Skeletal muscle cell (primary cell): ENCODE data around the gene NUDT3.
"Not testable (repeated sequence)": the region's sequence is repeated elsewhere in the genome, so short reads cannot be mapped to it uniquely, and the experiment has no call there.

Experiments
- DNase-seq: peaks from one replicate; pipeline ENCODE4 v3.0.0-alpha.2; 2010; ENCODE audit warnings: low read depth
- H3K4me3 ChIP-seq: 2 replicates; pipeline ENCODE4 v1.5.1; 2011; ENCODE audit warnings: low read depth, mild to moderate bottlenecking, control low read depth, low read length, moderate library complexity

NUDT3 gene

GRCh38 chr6:34392497-34393190 is at the start of gene NUDT3:
Gene NUDT3 (minus strand): TSS chr6:34392669. CDS start chr6:34392362, 307 bp downstream.
- peak within 1 kb of the TSS; percentile 80 for H3K4me3 ChIP-seq
- DNase-seq: peak; percentile 71

DNA sequence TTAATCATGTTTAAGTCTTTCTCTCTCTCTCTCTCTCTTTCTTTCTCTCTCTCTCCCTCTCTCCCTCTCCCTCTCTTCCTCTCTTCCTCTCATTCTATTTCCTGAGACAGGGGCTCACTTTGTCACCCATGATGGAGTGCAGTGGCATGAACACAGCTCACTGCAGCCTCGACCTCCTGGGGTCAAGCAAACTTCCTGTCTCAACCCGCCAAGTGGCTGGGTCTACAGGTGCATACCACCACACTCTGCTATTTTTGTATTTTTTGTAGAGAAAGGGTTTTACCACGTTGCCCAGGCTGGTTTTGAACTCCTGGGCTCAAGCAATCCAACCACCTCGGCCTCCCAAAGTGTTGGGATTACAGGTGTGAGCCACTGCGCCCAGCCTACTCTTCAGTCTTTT is 49.1 kb upstream of the NUDT3 start:
- no peak overlapping the region for H3K4me3 ChIP-seq
- DNase-seq: no peak

- no peak for DNase-seq
- H3K4me3 ChIP-seq: no peak overlapping the region
Measured at GRCh38 chr6:34439442-34439841, 47.0 kb upstream of the NUDT3 start.

- DNase-seq: no peak
- no peak overlapping the region for H3K4me3 ChIP-seq
Measured at GRCh38 chr6:34438705-34439104, 46.2 kb upstream of the NUDT3 start.

GRCh38 chr6:34437644-34437970 is 45.1 kb upstream of the NUDT3 start:
- no peak overlapping the region for H3K4me3 ChIP-seq
- DNase-seq: no peak

DNA sequence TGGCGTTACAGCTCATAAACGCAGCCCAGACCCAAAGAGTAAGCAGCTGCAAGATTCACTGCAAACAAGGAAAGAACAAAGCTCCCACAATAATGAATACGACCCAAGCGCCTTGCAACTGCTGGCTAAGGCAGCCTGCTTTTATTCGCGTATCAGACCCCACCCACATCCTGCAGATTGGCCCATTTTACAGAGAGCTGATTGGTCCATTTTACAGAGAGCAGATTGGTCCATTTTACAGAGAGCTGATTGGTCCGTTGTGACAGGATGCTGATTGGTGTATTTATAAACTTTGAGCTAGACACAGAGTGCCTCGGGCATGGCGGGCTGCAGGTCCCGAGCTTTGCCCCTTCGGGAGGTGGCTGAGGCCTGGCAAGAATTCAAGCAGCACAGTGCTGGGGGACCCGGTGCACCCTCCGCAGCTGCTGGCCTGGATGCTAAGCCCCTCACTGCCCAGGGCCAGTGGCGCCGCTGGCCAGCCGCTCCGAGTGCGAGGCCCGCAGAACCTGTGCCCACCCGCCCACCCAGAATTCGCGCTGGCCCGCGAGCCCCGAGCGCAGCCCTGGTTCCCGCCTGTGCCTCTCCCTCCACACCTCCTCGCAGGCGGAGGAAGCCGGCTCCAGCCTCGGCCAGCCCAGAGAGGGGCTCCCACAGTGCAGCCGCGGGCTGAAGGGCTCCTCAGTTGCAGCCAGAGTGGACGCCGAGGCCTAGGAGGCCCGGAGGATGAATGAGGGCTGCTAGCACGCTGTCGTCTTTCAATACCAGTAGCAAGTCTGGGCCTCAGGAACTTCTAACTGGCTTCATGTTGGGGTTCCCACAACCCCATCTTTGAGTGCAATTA is 44.6 kb upstream of the NUDT3 start:
- DNase-seq: no peak
- no peak overlapping the region for H3K4me3 ChIP-seq

DNA sequence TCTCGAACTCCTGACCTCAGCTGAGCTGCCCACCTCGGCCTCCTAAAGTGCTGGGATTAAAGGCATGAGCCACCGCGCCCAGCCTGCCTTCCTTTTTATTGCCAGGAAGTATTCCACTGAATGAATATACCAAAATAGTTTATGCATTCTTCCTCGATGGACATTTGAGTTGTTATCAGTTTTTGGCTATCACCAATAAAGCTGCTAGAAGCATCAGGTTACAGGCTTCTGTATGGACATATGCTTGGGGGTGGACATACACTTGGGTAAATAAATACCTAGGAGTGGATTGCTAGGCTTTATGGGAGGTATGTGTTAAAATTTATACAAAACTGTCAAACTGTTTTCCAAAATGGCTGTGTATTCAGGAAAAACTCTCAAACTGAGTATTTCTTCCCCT is 43.4 kb upstream of the NUDT3 start:
- H3K4me3 ChIP-seq: no peak overlapping the region
- DNase-seq: no peak

- peak; percentile 75 for DNase-seq
- H3K4me3 ChIP-seq: peak within 1 kb of the TSS; percentile 95
Measured at GRCh38 chr6:34425498-34426410, 33.3 kb upstream of the NUDT3 start, which contains the start of gene RPS10. Gene RPS10 (minus strand): TSS chr6:34426069. CDS start chr6:34425221, 848 bp downstream.

GRCh38 chr6:34425132-34425497 is 32.6 kb upstream of the NUDT3 start:
- no peak for DNase-seq
- H3K4me3 ChIP-seq: peak overlapping the region; percentile 95

- H3K4me3 ChIP-seq: peak overlapping the region; percentile 95
Measured at GRCh38 chr6:34424200-34425131, 32.0 kb upstream of the NUDT3 start.

DNA sequence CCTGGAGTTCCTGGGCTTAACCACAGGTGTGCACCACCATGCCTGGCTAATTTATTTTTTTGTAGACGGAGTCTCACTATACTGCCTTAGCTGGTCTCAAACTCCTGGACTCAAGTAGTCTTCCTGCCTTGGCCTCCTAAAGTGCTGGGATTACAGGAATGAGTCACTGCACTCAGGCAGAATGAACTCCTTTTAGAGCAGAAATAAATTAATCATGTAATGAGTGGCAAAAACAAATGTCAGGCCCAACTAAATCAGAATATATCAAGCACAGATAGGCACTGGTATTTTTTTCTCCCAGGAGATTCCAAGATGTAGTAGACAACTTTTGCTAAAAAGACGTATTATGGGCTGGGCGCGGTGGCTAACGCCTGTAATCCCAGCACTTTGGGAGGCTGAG is 30.8 kb upstream of the NUDT3 start:
- no peak overlapping the region for H3K4me3 ChIP-seq
- DNase-seq: no peak

More at GRCh38 chr6:34424200-34425131, 32.0 kb upstream of the NUDT3 start:
- no peak for DNase-seq

- DNase-seq: no peak
- H3K4me3 ChIP-seq: no peak overlapping the region
Measured at GRCh38 chr6:34418367-34418766, 25.9 kb upstream of the NUDT3 start.

GRCh38 chr6:34416877-34417371 is 24.5 kb upstream of the NUDT3 start:
- no peak for DNase-seq

DNA sequence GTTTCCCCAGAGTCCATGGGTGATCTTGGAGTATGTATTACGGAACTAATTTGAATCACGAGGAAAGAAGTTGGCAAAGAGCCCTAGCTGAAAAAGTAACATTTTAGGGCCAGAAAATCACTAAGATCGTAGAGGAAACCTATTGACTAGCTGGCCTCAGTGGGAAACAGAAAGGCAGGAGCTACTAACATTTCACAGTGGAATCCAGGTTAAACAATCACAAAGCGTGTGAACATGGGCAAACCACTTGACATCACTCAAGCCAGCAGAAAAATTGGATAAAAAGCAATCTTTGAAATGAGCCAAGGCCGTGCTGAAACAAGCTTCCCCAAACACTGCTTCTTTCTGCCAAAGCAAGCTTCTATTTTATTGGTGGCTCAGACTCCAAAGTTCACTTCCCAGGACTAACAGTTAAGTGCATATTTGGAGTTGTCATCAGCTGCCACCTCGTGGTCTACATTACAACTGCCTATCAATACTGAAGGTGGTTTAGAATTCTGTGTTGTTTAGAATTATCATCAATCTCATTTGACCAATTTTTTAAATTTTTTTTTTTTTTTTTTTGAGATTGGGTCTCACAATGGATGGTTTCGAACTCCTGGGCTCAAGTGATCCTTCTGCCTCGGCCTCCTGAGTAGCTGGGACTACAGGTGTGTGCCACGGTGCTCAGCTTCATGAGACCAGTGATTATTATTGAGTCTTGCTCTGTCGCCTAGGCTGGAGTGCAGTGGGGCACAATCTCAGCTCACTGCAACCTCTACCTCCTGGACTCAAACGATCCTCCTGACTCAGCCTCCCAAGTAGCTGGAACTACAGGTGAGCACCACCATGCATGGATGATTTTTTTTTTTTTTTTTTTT is 22.8 kb upstream of the NUDT3 start:
- no peak overlapping the region for H3K4me3 ChIP-seq
- DNase-seq: peak; percentile 23

More at GRCh38 chr6:34416877-34417371, 24.5 kb upstream of the NUDT3 start:
- no peak overlapping the region for H3K4me3 ChIP-seq

- no peak for DNase-seq
- no peak overlapping the region for H3K4me3 ChIP-seq
Measured at GRCh38 chr6:34412643-34413214, 20.3 kb upstream of the NUDT3 start.

- no peak overlapping the region for H3K4me3 ChIP-seq
- DNase-seq: no peak
Measured at GRCh38 chr6:34412016-34412415, 19.5 kb upstream of the NUDT3 start.

- not testable (repeated sequence) for DNase-seq, H3K4me3 ChIP-seq
Measured at GRCh38 chr6:34407915-34408314, 15.4 kb upstream of the NUDT3 start.
